NCI-H146 (cell line): ENCODE results near the gene G3BP2.
"Not testable (repeated sequence)": the region's sequence is repeated elsewhere in the genome, so short reads cannot be mapped to it uniquely, and the experiment has no call there.

ENCODE experiments used
- DNase-seq: peaks from one replicate; lab custom pipeline; 2025; lab: John Stamatoyannopoulos, UW

Gene G3BP2

DNA sequence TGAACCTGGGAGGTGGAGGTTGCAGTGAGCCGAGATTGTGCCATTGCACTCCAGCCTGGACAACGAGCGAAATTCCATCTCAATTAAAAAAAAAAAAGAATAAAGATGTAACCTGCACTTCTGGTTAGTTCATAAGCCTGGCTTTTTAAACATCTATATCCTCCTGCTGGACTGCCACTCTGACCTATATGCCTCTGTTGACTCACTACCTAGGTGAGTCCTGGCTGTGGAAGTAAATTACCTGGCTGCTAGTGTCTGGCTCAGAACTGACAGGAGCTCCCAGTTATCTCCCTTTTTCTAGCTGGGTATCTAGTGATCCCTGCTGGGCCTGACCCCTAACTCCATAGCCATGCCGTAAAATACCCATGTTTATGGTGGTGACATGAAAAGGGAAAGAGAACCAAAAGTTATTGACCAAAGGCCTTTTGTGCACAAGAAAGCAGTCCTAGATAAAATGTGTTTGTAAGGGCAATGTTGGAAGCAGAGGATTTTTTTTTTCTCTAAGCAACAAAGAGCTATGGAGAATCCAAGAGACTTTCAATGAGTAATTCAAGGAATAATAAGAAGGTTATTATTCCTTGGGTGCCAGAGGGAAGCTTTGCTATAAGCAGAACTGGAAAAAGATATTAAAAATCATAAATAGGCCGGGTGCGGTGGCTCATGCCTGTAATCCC lies 10.4 kb upstream of the G3BP2 start:
- no peak for DNase-seq

DNA sequence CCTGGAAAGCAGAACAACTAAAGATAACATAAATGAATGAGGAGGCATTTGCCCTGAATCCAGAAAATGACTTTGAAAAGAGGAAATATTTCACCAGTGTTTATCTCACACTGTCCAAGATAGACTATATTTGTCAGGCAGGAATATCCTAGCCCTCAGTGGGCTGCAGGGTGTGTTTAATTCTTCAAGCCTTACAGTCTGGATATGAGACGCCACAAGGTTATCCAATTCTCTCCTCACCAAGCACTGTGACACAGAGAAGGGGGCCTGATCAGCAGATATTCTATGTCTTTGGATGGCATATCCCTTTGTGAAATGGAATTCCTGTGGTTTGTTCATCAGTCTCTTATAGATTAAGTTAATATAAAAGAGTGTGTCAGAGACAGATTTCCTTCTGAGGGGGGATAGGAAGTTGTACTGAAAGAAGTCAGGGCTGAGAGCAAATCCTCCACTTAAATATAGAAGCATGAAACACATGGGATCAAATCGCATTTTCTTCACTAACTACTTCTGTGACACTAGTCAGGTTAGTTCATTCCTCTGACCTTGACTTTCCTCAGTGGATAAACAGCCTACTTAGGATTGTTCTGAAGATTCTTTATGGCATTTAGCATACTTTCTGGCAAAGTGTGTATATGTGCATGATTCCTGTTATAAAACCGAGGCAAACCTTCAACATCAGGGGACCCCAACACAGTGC lies 6.8 kb upstream of the G3BP2 start:
- no peak for DNase-seq

DNA sequence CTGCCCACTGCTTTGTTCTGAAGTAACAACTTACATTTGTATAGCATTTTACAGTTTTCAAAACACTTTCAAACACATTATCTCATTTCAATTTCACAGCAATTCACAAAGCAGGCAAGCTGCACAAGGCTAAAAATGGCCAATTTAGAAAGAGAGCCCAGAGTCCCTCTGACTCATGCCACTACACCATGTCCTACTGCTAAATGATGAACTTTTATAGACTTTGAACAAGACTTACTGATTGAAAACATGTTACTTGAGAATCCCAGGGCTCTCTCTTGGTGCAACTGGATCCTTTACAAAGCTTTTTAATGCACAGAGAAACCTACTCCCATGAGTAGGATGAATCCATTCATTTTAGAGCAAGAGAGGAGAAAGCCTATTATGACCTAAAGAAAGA lies 5.8 kb upstream of the G3BP2 start:
- DNase-seq, result no peak

DNA sequence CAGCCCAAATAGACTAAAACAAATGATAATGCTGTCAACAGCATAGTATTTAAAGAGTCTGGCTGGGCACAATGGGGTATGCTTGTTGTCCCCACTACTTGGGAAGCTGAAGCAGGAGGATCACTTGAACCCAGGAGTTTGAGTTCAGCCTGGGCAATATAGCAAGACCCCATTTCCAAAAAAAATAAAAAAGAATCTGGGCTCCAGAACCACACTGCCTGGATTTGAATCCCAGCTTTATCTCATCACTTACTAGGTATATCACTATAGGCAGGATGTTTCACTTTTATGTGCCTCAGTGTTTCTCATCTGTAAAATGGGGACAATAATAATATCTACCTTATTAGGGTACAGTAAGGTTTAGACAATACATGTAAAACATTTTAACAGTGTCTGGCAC lies 5.3 kb upstream of the G3BP2 start:
- no peak for DNase-seq

DNA sequence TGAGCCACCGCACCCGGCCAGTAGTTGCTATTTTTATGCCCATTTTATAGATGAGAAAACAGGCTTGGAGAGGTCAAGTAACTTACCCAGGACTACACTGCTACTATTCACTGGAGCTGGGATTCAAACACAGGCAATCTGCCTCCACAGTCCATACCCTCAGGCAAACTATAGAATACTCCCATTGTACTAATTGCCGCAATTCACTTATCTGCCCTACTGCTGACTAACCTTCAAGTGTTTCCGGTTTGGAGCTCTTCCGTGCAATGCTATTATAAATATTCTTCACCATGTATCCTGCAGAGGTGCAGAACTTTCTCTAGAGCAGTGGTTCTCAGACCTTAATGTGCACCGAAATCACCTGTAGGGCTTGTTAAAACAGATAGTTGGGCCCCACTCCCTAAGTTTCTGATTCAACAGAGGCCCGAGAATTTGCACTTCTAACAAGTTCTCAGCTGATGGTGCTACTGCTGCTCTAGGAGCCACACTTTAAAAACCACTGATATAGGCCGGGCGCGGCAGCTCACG lies 1.9 kb upstream of the G3BP2 start:
- peak; percentile 55 for DNase-seq

DNA sequence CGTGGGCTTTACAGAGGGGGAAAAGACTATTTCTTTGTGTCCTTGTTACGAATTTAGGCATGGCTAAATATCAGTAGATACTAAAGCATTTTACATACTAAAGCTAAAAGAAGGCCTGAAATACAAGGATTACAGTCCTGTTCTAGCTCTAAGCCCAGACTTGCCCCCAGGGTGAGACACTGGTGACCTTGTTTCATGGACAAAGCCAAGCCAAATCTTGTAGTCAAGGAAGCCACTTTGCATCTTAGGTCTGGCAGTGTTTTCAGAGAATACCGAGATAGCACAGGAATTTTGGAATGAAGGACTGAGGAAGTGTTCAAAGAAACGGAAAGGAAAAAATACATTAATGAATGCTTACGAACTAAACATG lies 733 bp upstream of the G3BP2 start:
- peak; percentile 54 for DNase-seq

DNA sequence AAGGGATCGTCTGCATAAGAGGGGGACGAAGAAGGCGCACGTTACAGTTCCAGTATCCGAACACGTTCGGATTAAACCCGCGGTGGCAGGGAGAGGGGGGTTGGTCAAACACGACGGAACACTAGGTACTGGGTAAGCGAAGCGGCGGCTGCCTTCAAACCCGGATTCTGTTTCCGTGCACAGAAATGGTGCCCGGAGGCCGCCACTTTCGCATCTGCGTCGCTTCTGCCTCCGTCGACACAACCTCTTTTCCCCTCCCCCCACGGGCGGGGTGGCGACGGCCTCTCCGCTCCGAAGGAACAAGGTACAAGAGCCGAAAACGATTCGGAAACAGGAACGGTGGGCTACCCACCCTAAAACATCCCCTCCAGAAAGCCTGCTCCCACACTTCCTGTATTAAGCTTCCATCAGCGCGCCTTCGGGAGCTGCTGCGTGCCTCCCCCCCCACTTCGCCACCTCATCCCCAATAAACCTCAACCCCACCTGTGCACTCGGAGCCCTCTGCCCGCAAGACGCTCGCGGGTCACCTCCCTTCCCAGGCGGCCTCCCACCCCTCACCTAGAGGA lies 667 bp downstream of the G3BP2 start:
- peak; percentile 74 for DNase-seq

DNA sequence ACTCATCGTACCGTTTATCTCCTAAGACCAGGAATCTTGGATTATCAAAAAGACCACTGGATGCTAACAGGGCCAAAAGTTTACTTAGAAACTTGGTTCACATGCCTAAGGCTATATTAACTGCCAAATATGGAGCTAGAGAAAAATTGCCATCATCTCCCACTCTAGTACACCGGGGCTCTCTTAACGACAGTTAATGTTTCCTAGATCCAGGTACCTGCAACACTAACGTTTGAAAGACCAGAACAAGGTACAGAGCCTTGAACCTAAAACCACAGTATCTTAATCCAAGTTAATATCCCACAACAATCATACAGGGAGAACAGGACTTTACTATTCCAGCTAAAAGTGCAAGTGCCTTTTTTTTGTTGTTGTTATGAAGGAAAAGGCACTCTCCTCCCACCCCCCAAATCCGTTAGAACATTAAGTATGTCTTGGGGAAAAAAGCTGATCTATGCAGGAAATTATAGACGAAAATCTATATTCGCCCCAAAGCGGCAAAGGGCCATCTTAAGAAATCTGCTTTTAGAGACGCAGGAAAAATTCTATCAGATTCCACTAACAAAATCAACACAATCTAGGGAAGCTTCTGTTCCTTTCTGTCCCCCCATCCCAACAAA lies 1.3 kb downstream of the G3BP2 start:
- DNase-seq, result no peak

DNA sequence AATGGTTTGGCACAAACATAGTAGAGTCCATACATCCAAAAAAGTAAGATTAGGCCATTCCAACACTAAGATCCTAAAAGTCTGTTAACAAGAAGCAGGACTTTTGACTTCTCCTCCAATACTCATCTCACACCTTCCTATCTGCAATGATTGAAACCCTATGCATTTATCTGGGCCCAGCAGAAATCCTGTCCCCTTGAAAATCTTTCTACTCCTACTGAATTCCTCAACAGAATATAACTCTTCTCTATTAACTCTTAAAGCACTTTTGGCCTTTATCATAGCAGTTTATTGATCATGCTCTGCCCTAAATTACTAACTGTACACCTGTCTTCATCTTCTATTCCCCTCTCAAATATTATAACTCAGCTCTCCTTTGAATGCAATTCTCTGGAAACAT lies 4.6 kb downstream of the G3BP2 start:
- no peak for DNase-seq

DNA sequence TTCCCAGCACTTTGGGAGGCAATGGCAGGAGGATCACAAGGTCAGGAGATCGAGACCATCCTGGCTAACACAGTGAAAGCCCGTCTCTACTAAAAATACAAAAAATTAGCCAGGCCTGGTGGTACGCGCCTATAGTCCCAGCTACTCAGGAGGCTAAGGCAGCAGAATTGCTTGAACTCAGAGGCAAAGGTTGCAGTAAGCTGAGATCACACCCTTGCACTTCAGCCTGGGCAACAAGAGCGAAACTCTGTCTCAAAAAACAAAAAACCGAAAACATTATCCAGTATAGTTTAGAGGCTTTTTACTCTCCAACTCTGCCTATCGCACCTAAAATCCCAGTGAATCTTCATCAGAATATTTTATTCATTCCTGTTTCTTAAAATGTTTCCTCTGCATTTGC lies 5.6 kb downstream of the G3BP2 start:
- DNase-seq, result not testable (repeated sequence)

DNA sequence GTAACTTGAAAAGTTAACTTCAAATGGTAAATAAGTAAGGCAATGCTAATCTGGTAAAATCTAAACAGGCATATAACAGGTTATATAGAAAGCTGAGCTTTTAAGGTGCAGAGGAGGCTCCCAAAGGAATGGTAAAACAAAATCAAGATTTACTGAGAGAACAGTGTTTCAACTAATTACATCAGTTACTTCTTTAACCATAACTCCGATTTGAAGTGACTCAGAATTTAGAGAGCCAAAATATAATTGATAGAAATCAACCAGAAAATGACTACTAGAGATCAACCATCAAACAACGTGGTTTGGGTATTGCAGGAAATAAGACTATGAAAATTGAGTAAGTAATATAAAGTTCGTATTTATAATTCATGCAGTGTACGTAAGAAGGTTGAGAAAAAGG lies 6.9 kb downstream of the G3BP2 start:
- no peak for DNase-seq

DNA sequence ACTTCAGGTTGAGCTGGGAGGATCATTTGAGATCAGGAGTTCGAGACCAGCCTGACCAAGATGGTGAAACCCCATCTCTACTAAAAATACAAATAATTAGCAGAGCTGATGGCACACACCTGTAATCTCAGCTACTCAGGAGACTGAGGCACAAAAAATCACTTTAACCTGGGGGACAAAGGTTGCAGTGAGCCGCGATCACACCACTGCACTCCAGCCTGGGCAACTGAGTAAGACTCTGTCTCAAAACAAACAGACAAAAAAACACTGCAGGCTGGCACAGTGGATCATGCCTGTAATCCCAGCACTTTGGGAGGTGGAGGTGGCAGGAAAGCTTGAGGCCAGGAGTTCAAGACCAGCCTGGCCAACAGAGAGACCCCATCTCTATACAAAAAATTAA lies 8.6 kb downstream of the G3BP2 start:
- not testable (repeated sequence) for DNase-seq

DNA sequence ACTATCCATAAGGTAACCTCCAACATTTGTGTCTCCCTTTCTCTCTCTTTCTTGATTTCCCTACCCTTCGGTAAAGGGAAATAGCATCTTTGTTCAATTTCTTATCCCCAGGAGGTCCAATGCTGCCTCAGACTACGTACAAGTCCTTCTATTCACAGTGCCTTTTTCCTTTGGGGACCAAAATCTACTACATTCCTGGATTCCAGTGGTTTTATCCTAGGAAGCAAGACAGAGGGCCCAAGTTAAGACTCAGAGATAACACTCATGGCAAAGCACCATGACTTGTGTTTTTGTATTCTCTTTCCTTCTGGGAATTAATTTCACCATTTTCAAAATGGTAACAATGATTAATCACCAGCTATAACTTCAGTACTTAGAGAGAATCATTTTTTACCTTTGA lies 10.6 kb downstream of the G3BP2 start:
- no peak for DNase-seq

DNA sequence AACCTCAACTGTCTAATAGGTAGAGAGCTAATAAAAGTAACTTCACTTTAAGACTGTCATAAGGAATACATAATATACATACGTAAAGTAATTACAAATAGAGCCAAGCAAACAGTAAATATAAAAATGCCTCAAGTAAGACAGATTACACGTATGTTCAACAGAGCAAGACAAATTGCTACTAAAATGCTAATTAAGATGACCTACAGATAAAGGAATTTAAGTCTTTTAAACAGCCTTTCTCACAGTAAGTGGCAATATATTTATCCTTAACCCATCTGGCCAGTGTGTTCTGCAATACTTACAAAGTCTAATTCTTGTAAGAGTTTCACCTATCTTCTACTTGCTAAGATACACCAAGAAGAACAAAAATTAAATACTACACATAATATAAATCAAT lies 12.7 kb downstream of the G3BP2 start:
- DNase-seq, result no peak

DNA sequence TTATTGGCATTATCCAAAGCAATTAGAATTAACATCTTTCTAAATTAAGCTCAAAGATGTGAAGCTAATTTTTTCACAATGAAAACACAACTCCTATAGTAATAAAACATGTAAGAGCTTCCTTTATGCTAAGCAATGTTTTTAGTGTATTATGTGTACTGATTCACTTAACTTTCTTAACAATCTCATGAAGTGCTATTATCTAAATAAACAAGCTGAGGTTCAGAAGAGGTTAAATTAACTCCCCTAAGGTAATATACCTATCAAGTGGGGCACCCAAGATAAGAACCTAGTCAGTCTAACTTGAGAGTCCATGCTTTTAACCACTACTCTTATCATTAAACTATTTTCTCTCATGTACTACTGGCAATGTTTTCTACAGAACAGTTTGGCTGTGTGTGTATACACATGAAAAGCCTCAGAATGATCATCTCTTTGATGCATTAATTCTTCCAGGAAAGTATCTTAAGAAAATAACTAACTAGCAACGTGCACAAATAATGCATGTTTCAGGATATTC lies 13.6 kb downstream of the G3BP2 start:
- no peak for DNase-seq

DNA sequence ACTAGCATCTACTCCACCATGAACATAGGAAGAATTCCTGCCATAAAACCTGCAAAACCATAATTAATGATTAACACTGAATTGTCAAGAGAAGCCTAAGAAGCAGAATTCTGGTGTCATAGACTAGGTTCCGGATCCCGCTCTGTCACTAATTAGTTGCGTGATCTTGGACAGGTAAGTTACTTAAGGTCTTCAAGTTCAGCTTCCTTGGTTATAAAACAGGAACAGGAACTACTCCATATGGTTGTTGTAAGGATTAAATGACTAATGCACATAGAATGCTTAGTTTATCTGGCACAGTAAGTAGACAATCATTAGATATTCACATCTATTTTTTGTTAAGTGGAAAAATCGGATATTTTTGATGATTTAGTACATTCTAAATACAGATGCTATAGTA lies 14.3 kb downstream of the G3BP2 start:
- DNase-seq, result no peak

DNA sequence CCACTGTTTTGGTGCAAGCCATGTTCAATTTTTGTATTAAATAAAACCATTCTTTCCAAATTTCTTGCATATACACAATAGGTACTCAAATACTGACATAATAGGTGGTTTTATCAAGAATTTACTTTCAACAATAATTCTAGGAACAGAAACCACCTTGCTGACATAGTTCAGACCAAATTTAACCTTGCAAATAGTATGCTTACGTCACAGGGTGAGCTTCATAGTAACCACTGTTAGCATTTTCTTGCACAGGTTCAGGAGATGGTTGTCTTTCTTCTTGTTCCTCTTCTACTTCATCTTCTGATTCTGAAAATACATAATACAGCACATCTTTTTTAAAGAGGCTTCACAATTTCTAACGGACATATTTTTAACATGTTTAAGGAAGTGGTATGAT lies 17.6 kb downstream of the G3BP2 start:
- no peak for DNase-seq

DNA sequence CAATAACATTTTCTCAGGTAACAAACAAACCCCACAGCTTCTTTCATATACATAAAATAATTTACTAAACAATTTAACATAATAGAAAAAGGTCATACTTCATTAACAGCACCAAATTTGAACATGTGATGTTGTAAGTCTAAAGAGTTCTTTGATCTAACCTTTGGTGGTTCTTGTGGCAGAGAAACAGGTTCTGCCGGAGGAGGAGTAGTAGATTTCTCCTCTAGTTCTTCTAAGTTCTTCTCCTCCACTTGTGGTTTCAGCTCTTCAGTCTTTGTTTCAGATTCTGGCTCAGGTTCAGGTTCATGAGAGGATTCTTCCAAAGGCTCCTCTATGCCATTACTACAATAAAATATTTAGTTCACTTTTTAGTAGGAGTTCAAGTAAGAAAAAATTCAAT lies 18.3 kb downstream of the G3BP2 start:
- DNase-seq, result no peak

DNA sequence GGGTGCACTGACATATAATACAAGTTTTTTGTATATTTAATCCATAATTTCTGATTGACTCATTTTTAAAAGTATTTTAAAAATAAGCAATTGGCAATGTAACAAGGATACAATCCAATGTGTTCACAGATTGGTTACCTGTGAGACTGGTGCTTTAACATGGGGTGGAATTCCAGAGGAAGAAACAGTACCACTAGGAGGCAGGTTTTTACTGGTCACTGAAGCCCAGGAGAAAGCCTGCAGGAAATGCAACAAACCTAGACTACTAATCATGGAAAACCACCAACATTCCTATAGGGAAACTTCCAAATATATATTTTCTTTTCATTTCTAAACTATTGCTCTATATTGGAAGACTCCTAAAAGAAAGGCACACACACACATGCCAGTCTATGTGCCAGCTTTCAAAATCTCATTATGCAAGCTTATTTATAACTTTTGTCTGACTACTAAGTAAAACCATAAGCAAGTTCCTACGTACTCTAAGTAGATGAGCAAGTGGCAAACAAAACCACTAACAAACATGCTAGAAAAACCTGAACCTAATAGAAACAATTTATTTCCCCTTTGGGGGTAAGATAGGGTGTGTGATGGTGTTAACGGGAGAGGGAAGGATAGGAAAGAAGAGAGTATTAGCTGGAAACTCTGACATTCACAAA lies 19.2 kb downstream of the G3BP2 start:
- peak; percentile 6 for DNase-seq

DNA sequence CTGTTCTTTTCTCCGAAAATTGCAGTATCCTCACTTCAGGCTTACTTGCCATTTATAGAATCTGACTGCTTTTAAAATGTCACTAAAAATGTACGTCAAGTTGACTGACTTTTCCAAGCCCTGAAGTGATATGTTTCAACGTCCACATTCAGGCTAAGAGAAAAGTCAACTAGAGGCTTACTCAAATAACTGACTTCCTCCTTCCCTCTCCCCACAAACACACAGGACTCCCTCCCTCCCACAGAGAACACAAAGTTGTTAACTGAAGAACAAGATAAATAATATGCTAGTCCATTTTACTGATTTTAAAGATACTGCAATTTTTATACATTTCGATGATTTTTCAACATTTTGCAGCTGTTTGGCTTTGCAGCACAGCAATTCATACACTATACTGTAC lies 29.1 kb downstream of the G3BP2 start:
- DNase-seq, result no peak

DNA sequence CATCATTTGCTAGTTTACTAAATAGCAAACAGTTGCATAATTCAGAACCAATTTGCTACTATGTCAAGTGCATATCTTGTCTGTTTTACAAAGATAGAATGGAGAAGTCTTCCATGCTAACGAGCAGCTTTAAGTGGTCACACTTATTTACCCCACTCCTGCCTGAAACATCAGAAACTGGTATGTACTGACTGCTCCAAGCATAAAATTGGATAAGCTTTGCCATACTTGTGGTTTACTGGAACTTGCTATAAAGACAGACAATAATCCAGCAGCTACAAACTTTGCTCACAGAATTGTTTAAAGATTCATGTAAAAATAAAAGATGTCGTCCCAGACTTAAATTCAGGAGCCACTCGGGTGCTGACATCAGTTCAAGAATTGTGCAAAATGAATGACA lies 29.6 kb downstream of the G3BP2 start:
- no peak for DNase-seq

DNA sequence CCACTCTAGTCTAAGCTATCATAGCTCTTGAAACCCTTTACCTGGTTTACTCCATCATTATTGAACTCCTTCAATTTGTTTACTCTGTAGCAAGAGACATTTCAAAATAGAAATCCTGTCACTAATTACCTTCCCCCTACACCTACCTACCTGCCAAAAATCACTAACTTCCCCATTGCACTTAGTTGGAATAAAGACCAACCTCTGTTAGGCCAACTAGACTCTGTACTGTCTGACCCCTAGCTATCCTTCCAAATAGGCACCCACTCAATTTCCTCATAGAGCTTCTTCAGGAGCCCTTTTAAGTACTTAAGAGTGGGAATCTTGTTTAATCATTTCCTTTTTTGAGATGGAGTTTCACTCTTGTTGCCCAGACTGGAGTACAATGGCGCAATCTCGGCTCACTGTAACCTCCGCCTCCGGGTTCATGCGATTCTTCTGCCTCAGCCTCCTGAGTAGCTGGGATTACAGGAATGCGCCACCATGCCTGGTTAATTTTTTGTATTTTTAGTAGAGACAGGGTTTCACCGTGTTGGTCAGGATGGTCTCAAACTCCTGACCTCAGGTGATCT lies 34.0 kb downstream of the G3BP2 start:
- no peak for DNase-seq
